Measurements from ENCODE around the gene TRIM34.

- TF ChIP-seq CTCF (IDR thresholded peaks at IDR 0.05) (no peak), FOSL2 (IDR thresholded peaks at IDR 0.05) (no peak), FOSL2 (CRISPR knock-in tag; IDR thresholded peaks at IDR 0.05) (no peak), RCOR1 (IDR thresholded peaks at IDR 0.05; ENCODE audit: low read depth, low read length) (no peak)
Observed at GRCh38 chr11:5622802-5623201, 2.0 kb upstream of the TRIM34 start.
